ENCODE data around the gene GALNT5.
"Not testable (repeated sequence)": the region's sequence is repeated elsewhere in the genome, so short reads cannot be mapped to it uniquely, and the experiment has no call there.

GALNT5 gene

GRCh38 chr2:157257312-157258252 lies at the start of gene GALNT5:
GALNT5 (plus strand) TSS chr2:157257705; CDS start chr2:157258083, 378 bp downstream.
- DNase-seq (ENCODE audit: low spot score), result peak; percentile 68

GRCh38 chr2:157216286-157216965 lies 41.1 kb upstream of the GALNT5 start:
- DNase-seq (ENCODE audit: low spot score), result no peak

- no peak for DNase-seq (ENCODE audit: low spot score)
These were observed 40.1 kb upstream of the GALNT5 start for GRCh38 chr2:157217409-157217808.

GRCh38 chr2:157218911-157219310 lies 38.6 kb upstream of the GALNT5 start:
- no peak for DNase-seq (ENCODE audit: low spot score)

- DNase-seq (ENCODE audit: low spot score), result no peak
These were observed 37.0 kb upstream of the GALNT5 start for GRCh38 chr2:157220502-157220901.

- no peak for DNase-seq (ENCODE audit: low spot score)
These were observed 36.0 kb upstream of the GALNT5 start for GRCh38 chr2:157221394-157221988.

- DNase-seq (ENCODE audit: low spot score), result no peak
These were observed 33.8 kb upstream of the GALNT5 start for GRCh38 chr2:157223624-157224205.

- DNase-seq (ENCODE audit: low spot score), result not testable (repeated sequence)
These were observed 33.1 kb upstream of the GALNT5 start for GRCh38 chr2:157224448-157224847.

- DNase-seq (ENCODE audit: low spot score), result no peak
These were observed 29.9 kb upstream of the GALNT5 start for GRCh38 chr2:157227592-157227991.

- no peak for DNase-seq (ENCODE audit: low spot score)
These were observed 28.6 kb upstream of the GALNT5 start for GRCh38 chr2:157228946-157229345.

- no peak for DNase-seq (ENCODE audit: low spot score)
These were observed 27.9 kb upstream of the GALNT5 start for GRCh38 chr2:157229572-157229971.

- no peak for DNase-seq (ENCODE audit: low spot score)
These were observed 26.0 kb upstream of the GALNT5 start for GRCh38 chr2:157231476-157231875.

- no peak for DNase-seq (ENCODE audit: low spot score)
These were observed 24.0 kb upstream of the GALNT5 start for GRCh38 chr2:157233506-157233905.

- DNase-seq (ENCODE audit: low spot score), result no peak
These were observed 21.1 kb upstream of the GALNT5 start for GRCh38 chr2:157236404-157236803.

GRCh38 chr2:157238296-157238695 lies 19.2 kb upstream of the GALNT5 start:
- DNase-seq (ENCODE audit: low spot score), result no peak

GRCh38 chr2:157244691-157245090 lies 12.8 kb upstream of the GALNT5 start:
- DNase-seq (ENCODE audit: low spot score), result no peak

GRCh38 chr2:157245144-157245840 lies 12.2 kb upstream of the GALNT5 start:
- no peak for DNase-seq (ENCODE audit: low spot score)

GRCh38 chr2:157245846-157246764 lies 11.4 kb upstream of the GALNT5 start:
- no peak for DNase-seq (ENCODE audit: low spot score)

- DNase-seq (ENCODE audit: low spot score), result no peak
These were observed 10.6 kb upstream of the GALNT5 start for GRCh38 chr2:157246765-157247407.

GRCh38 chr2:157250836-157251235 lies 6.7 kb upstream of the GALNT5 start:
- no peak for DNase-seq (ENCODE audit: low spot score)
